B cell (primary cell): ENCODE results near the gene CFAP100.

Experiments
- CTCF ChIP-seq: fragments of 200-600 bp; IDR thresholded peaks from one replicate; pipeline ENCODE4 v1.8.0; 2022; ENCODE audit warnings: antibody characterized with exemption, mild to moderate bottlenecking
- EZH2 ChIP-seq: IDR thresholded peaks from 2 replicates; pipeline ENCODE4 v1.6.1; 2012; ENCODE audit warnings: borderline replicate concordance, low read depth, mild to moderate bottlenecking, moderate library complexity, low read length; ENCODE audit not compliant: insufficient read depth, poor library complexity, severe bottlenecking

- TF ChIP-seq CTCF, result no peak
- no peak for TF ChIP-seq EZH2
These were observed 45.4 kb downstream of the CFAP100 start for GRCh38 chr3:126439968-126440708.
